Caco-2 (cell line): ENCODE results near the gene CARNS1. TPM values are rescaled to one million over a fixed set of nuclear protein-coding genes. Genes with fewer than 3 reads are reported as not detected.

ENCODE experiments used
- BruUV-seq: library from RNA; stranded (reverse); fragments of 400-500 nt; replicated peaks from 2 replicates; lab custom pipeline; 2021; lab: Mats Ljungman, UMichigan
- CTCF ChIA-PET: fragments of 300-600 bp; sonication (Branson Sonifier 250); formaldehyde crosslinking; loops from one replicate; lab custom pipeline; 2022; ENCODE audit warnings: antibody characterized with exemption; lab: Charles Lee
- POLR2A ChIA-PET: fragments of 300-600 bp; sonication (Branson Sonifier 250); formaldehyde crosslinking; loops from one replicate; lab custom pipeline; 2022; ENCODE audit warnings: antibody characterized with exemption; lab: Charles Lee
- DNase-seq, 2 experiments: peaks; one replicate each; pipeline versions ENCODE4 v3.0.0 to v3.0.0-alpha.2; 2020 to 2022
- H3K27me3 ChIP-seq: replicated peaks from 2 replicates; pipeline ENCODE4 v1.6.0; 2011; ENCODE audit warnings: low read length; ENCODE audit not compliant: control insufficient read depth, insufficient read depth
- H3K36me3 ChIP-seq: 2 replicates; pipeline ENCODE4 v1.5.1; 2011; ENCODE audit warnings: low read length; ENCODE audit not compliant: control insufficient read depth, insufficient read depth
- H3K4me1 ChIP-seq: fragments of 250-450 bp; sonication (Bioruptor Pico); 2 replicates; pipeline ENCODE4 v1.5.1; 2020; ENCODE audit warnings: mild to moderate bottlenecking
- H3K4me3 ChIP-seq: 2 replicates; pipeline ENCODE4 v1.5.1; 2011; ENCODE audit warnings: low read depth, mild to moderate bottlenecking, control low read depth, low read length
- H3K9me3 ChIP-seq: fragments of 250-450 bp; sonication (Bioruptor Pico); 2 replicates; pipeline ENCODE4 v1.5.1; 2020; ENCODE audit warnings: mild to moderate bottlenecking, moderate library complexity
- H3K27ac Mint-ChIP-seq: one replicate; pipeline ENCODE4 v1.8.0; 2022; ENCODE audit warnings: mixed read lengths; ENCODE audit not compliant: unreplicated experiment
- H3K27me3 Mint-ChIP-seq: one replicate; pipeline ENCODE4 v1.8.0; 2022; ENCODE audit warnings: mixed read lengths; ENCODE audit not compliant: insufficient read depth, unreplicated experiment
- H3K36me3 Mint-ChIP-seq: one replicate; pipeline ENCODE4 v1.8.0; 2022; ENCODE audit warnings: mild to moderate bottlenecking, mixed read lengths; ENCODE audit not compliant: insufficient read depth, unreplicated experiment
- H3K4me1 Mint-ChIP-seq: one replicate; pipeline ENCODE4 v1.8.0; 2022; ENCODE audit warnings: low read depth, mixed read lengths; ENCODE audit not compliant: unreplicated experiment
- H3K4me3 Mint-ChIP-seq: one replicate; pipeline ENCODE4 v1.8.0; 2022; ENCODE audit warnings: mild to moderate bottlenecking, moderate library complexity, mixed read lengths; ENCODE audit not compliant: unreplicated experiment
- H3K9me3 Mint-ChIP-seq: one replicate; pipeline ENCODE4 v1.8.0; 2022; ENCODE audit warnings: mixed read lengths; ENCODE audit not compliant: unreplicated experiment
- intact Hi-C: fragments of 100-400 bp; cut with micrococcal nuclease; formaldehyde crosslinking; loops from one replicate; pipeline ENCODE4 v1.10.0; 2022; ENCODE audit not compliant: unreplicated experiment
- total RNA-seq: library from RNA; stranded (reverse); gene quantifications from 2 replicates; pipeline ENCODE4 v1.2.3, GENCODE V29; 2022
- TF ChIP-seq, protein P1 (sequence below), 2 experiments: fragments of 200-600 bp in 1 of 2; IDR thresholded peaks; 1 replicate in 1 of 2; 2 replicates in 1 of 2; pipeline versions ENCODE4 v1.5.1 to v1.8.0; 2011 to 2022; ENCODE audit warnings: antibody characterized with exemption in 1 of 2, control low read depth in 1 of 2, inconsistent platforms in 1 of 2, low read depth in 1 of 2, low read length in 1 of 2, mild to moderate bottlenecking in 1 of 2, moderate library complexity in 1 of 2; ENCODE audit not compliant: insufficient read depth in 1 of 2, severe bottlenecking in 1 of 2, unreplicated experiment in 1 of 2

The CARNS1 gene
- total RNA-seq, 1 experiment from 2014 or later, result 0.09 TPM

DNA sequence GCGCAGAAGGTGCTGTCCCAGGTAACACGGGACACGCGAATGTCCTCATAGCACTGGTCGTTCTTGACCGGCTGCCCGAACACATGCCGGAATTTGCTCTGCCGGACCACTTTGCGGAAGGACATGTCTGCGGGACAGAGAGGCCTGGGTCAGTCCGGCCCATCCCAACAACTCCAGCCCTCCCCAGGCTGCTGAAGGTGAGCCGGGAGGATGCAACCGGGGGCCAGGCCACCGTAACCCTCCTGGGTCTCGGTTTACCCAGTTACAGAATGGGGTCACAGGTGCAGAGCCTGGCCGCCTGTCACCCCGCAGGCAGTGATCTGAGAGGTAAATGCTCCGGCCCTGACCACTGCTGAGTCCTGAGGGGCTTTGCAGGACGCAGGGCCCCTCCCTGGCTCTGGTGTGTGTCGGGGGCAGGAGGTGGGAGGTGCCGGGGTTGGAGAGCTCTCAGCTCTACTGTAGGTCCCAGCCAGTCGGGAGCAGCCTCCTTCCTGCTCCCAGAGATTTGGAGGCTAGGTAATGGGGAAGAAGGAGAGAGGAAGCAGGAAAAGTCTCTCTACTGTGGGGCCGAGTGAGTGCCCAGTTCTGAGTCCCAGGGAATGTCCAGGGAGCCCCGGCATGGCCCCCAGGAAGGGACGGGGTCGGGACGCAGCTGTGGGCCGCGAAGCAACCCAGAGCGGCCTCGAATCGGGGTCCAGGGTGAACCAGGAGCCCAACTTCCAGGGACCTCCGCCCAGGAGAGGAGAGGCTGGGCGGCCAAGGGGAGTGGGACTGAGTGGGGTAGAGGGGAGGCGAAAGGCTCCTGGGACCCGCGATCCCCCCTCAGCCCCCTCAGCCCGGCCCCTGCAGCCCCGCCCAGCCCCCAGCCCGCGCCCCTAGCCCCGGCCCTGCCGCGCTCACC lies 27.3 kb downstream of the CARNS1 start:
- no peaks in the 10 kb centered on the region for H3K9me3 Mint-ChIP-seq
- TF ChIP-seq, protein P1, sequence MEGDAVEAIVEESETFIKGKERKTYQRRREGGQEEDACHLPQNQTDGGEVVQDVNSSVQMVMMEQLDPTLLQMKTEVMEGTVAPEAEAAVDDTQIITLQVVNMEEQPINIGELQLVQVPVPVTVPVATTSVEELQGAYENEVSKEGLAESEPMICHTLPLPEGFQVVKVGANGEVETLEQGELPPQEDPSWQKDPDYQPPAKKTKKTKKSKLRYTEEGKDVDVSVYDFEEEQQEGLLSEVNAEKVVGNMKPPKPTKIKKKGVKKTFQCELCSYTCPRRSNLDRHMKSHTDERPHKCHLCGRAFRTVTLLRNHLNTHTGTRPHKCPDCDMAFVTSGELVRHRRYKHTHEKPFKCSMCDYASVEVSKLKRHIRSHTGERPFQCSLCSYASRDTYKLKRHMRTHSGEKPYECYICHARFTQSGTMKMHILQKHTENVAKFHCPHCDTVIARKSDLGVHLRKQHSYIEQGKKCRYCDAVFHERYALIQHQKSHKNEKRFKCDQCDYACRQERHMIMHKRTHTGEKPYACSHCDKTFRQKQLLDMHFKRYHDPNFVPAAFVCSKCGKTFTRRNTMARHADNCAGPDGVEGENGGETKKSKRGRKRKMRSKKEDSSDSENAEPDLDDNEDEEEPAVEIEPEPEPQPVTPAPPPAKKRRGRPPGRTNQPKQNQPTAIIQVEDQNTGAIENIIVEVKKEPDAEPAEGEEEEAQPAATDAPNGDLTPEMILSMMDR (IDR thresholded peaks at IDR 0.05; ENCODE audit: insufficient read depth in 1 of 2, low read depth in 1 of 2, low read length in 1 of 2, severe bottlenecking in 1 of 2, unreplicated experiment in 1 of 2), result no peak
- no peaks in the 10 kb centered on the region for H3K27me3 ChIP-seq
- peaks cover 17% of the 10 kb centered on the region for H3K36me3 ChIP-seq
- peak overlapping the region; percentile 83 for H3K27ac Mint-ChIP-seq
- peaks cover 9% of the 10 kb centered on the region for H3K4me1 Mint-ChIP-seq
- H3K4me3 Mint-ChIP-seq, result peak overlapping the region; percentile 90
- peak overlapping the region; percentile 98 for H3K4me3 ChIP-seq
- no peaks in the 10 kb centered on the region for H3K9me3 ChIP-seq
- H3K36me3 Mint-ChIP-seq, result peaks cover 70% of the 10 kb centered on the region
- H3K4me1 ChIP-seq, result peaks cover 20% of the 10 kb centered on the region
- POLR2A ChIA-PET, result interaction anchor here (0.6 to 1.3 kb wide), 14 partner anchors 11 to 195 kb away, joined by 3 to 9 read pairs (median 6); partner anchors contain the start of genes PPP1CA and RPS6KB2
- CTCF ChIA-PET, result interaction anchor here (0.6 to 2.1 kb wide), 7 partner anchors 17 to 174 kb away, joined by 3 to 11 read pairs (median 3); partner anchors contain the start of gene PPP1CA
- H3K27me3 Mint-ChIP-seq, result no peaks in the 10 kb centered on the region
- intact Hi-C loops, result loop anchor here (1.0 to 5.0 kb wide), 6 partner anchors 14 to 91 kb away; partner anchors contain the start of genes AIP, CDK2AP2, PITPNM1 and RPS6KB2
- BruUV-seq, result no TSS peak
- DNase-seq, result no peak

DNA sequence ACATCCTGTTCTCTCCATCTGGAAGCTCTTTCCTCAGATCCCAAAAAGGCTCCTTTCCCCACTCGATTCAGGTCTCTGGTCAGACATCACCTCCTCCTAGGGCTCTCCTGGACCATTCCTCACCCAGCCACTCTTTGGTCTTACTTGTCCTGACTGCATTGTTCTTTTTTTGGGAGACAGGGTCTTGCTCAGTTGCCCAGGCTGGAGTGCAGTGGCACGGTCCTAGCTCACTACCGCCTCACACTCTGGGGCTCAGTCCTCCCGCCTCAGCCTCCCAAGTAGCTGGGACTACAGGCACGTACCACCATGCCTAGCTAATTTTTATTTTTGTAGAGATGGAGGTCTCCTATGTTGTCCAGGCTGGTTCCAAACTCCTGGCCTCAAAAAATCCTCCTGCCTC lies 30.0 kb downstream of the CARNS1 start:
- intact Hi-C loops, result no loop called here
- Histone ChIP-seq H3K36me3 (peaks cover 13% of the 10 kb centered on the region), H3K4me3 (no peak overlapping the region), H3K9me3 (no peaks in the 10 kb centered on the region), H3K27me3 (no peaks in the 10 kb centered on the region), H3K4me1 (peaks cover 20% of the 10 kb centered on the region)
- no peaks in the 10 kb centered on the region for H3K27me3 Mint-ChIP-seq
- BruUV-seq, result no TSS peak
- ChIA-PET POLR2A (no interaction called here), CTCF (interaction anchor here (0.6 kb wide), 1 partner anchor 28 kb away, joined by 3 read pairs; no protein-coding TSS in a partner anchor)
- peak overlapping the region; percentile 83 for H3K27ac Mint-ChIP-seq
- no peaks in the 10 kb centered on the region for H3K9me3 Mint-ChIP-seq
- peaks cover 9% of the 10 kb centered on the region for H3K4me1 Mint-ChIP-seq
- DNase-seq, result no peak
- H3K36me3 Mint-ChIP-seq, result peaks cover 42% of the 10 kb centered on the region
- TF ChIP-seq, protein P1 (IDR thresholded peaks at IDR 0.05; ENCODE audit: insufficient read depth in 1 of 2, low read depth in 1 of 2, low read length in 1 of 2, severe bottlenecking in 1 of 2, unreplicated experiment in 1 of 2), result no peak
- peak overlapping the region; percentile 90 for H3K4me3 Mint-ChIP-seq

DNA sequence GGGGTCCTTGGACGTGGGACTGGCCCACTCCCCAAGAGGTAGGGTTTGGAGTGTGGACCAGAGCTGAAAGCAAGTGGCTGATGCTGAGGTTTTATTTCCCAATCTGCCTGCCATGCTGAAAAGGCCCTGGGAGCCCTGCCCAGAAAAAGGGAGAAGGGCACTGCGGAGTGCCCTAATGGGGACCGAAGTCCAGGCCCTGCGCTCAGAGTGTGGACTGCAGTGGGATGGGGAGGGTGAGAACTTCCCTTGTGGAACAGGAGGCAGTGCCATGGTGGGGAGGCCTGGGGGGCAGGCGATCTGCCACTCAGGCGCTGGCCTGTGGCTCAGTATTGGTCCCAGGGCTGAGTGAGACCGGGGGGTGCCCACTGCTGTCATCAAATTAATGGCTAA lies 32.7 kb downstream of the CARNS1 start:
- no peak overlapping the region for H3K4me3 ChIP-seq
- peaks cover 15% of the 10 kb centered on the region for H3K36me3 Mint-ChIP-seq
- DNase-seq, result no peak
- H3K27ac Mint-ChIP-seq, result no peak overlapping the region
- no peak overlapping the region for H3K4me3 Mint-ChIP-seq
- H3K27me3 Mint-ChIP-seq, result no peaks in the 10 kb centered on the region
- ChIA-PET POLR2A (no interaction called here), CTCF (no interaction called here)
- peaks cover 8% of the 10 kb centered on the region for H3K4me1 ChIP-seq
- no peaks in the 10 kb centered on the region for H3K27me3 ChIP-seq
- no peaks in the 10 kb centered on the region for H3K36me3 ChIP-seq
- BruUV-seq, result no TSS peak
- no peaks in the 10 kb centered on the region for H3K9me3 Mint-ChIP-seq
- H3K4me1 Mint-ChIP-seq, result peaks cover 9% of the 10 kb centered on the region
- no peaks in the 10 kb centered on the region for H3K9me3 ChIP-seq
- TF ChIP-seq, protein P1 (IDR thresholded peaks at IDR 0.05; ENCODE audit: insufficient read depth in 1 of 2, low read depth in 1 of 2, low read length in 1 of 2, severe bottlenecking in 1 of 2, unreplicated experiment in 1 of 2), result no peak
- intact Hi-C loops, result no loop called here
